ENCODE measurements around the gene DUT.
"Not testable (repeated sequence)": the region's sequence is repeated elsewhere in the genome, so short reads cannot be mapped to it uniquely, and the experiment has no call there.

The DUT gene

GRCh38 chr15:48330855-48331795 is at the start of gene DUT:
Gene DUT, plus strand, starts transcription at chr15:48331429. Its CDS starts 87 bp downstream, at chr15:48331516.
- DNase-seq: peak; percentile 60 to 82

GRCh38 chr15:48281674-48282073 is 49.6 kb upstream of the DUT start:
- DNase-seq: no peak

GRCh38 chr15:48282216-48282615 is 49.0 kb upstream of the DUT start:
- DNase-seq: no peak

- DNase-seq: no peak
These were observed 47.7 kb upstream of the DUT start for GRCh38 chr15:48283396-48284145.

GRCh38 chr15:48285329-48286214 is 45.7 kb upstream of the DUT start:
- peak; percentile 15 to 69 for DNase-seq

- no peak for DNase-seq
These were observed 41.6 kb upstream of the DUT start for GRCh38 chr15:48289628-48290027.

- DNase-seq: no peak
These were observed 38.8 kb upstream of the DUT start for GRCh38 chr15:48292458-48292857.

GRCh38 chr15:48297668-48298067 is 33.6 kb upstream of the DUT start:
- DNase-seq: no peak

GRCh38 chr15:48298914-48299313 is 32.3 kb upstream of the DUT start:
- no peak for DNase-seq

- no peak for DNase-seq
These were observed 31.2 kb upstream of the DUT start for GRCh38 chr15:48300038-48300437.

GRCh38 chr15:48304398-48304797 is 26.8 kb upstream of the DUT start:
- no peak for DNase-seq

- no peak for DNase-seq
These were observed 24.6 kb upstream of the DUT start for GRCh38 chr15:48306639-48307038.

- DNase-seq: no peak
These were observed 23.6 kb upstream of the DUT start for GRCh38 chr15:48307586-48307985.

- no peak for DNase-seq
These were observed 21.5 kb upstream of the DUT start for GRCh38 chr15:48309740-48310139.

- no peak for DNase-seq
These were observed 18.0 kb upstream of the DUT start for GRCh38 chr15:48313216-48313615.

- no peak for DNase-seq
These were observed 16.2 kb upstream of the DUT start for GRCh38 chr15:48315041-48315440.

- DNase-seq: no peak
These were observed 14.0 kb upstream of the DUT start for GRCh38 chr15:48317221-48317620.

GRCh38 chr15:48318131-48318530 is 13.1 kb upstream of the DUT start:
- no peak for DNase-seq

- DNase-seq: no peak
These were observed 7.9 kb upstream of the DUT start for GRCh38 chr15:48323294-48323693.

GRCh38 chr15:48324949-48325348 is 6.3 kb upstream of the DUT start:
- no peak for DNase-seq

- DNase-seq: no peak
These were observed 5.8 kb upstream of the DUT start for GRCh38 chr15:48325400-48325799.

GRCh38 chr15:48326180-48326579 is 5.0 kb upstream of the DUT start:
- not testable (repeated sequence) for DNase-seq

All from hippocampal formation (tissue), 2 donors.